ENCODE measurements around the gene ZBTB8A. TPM values are rescaled to one million over a fixed set of nuclear protein-coding genes. Genes with fewer than 3 reads are reported as not detected.

The ZBTB8A gene
- total and polyA plus RNA-seq, 2 of the 13 experiments (the other 11 are each of a cell fraction or from before 2014, with no cell fraction given), result 1.3 to 3.7 TPM

DNA sequence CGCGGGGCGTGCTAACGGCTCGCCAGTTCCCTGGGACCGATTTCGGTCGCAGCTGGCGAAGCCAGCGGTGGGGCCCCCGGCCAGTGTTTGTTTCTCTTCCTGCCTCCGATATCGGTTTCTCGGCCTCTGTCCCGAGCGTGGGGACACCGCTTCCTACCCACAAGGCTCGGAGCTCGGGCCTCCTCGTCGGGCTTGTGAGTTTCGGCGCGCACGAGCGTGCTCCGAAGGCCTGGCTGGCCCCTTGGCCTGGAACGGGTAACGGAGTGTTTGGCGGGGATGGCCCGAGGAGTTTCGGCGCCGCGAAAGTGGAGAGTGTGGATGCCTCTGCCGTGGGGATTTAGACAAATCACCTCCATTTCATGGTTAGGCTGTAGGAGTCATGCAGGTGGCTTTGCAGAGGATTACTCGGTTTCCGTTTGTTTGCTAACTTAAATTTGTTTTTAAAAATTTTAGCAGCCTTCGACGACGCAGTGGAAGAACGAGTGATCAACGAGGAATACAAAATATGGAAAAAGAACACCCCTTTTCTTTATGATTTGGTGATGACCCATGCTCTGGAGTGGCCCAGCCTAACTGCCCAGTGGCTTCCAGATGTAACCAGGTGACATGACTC, 112.3 kb downstream of the ZBTB8A start (continued):
- TF ChIP-seq, protein P1, sequence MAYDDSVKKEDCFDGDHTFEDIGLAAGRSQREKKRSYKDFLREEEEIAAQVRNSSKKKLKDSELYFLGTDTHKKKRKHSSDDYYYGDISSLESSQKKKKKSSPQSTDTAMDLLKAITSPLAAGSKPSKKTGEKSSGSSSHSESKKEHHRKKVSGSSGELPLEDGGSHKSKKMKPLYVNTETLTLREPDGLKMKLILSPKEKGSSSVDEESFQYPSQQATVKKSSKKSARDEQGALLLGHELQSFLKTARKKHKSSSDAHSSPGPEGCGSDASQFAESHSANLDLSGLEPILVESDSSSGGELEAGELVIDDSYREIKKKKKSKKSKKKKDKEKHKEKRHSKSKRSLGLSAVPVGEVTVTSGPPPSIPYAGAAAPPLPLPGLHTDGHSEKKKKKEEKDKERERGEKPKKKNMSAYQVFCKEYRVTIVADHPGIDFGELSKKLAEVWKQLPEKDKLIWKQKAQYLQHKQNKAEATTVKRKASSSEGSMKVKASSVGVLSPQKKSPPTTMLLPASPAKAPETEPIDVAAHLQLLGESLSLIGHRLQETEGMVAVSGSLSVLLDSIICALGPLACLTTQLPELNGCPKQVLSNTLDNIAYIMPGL (CRISPR knock-in tag; IDR thresholded peaks at IDR 0.05; ENCODE audit: borderline replicate concordance in 1 of 2, low read depth in 1 of 2), result 0 out of 4 replicates have a peak, but pooled peaks of 1 of the 2 experiments have one; percentile 19
- TF ChIP-seq ASH2L (IDR thresholded peaks at IDR 0.05; ENCODE audit: insufficient read length, low read depth, low read length) (no peak), SSRP1 (CRISPR knock-in tag; IDR thresholded peaks at IDR 0.05) (no peak), ZNF10 (CRISPR knock-in tag; IDR thresholded peaks at IDR 0.05; ENCODE audit: borderline replicate concordance, low read depth) (no peak), ZNF12 (CRISPR knock-in tag; IDR thresholded peaks at IDR 0.05) (no peak), SATB2 (CRISPR knock-in tag; IDR thresholded peaks at IDR 0.05) (no peak), CCDC6 (CRISPR knock-in tag; IDR thresholded peaks at IDR 0.05) (no peak), THYN1 (CRISPR knock-in tag; IDR thresholded peaks at IDR 0.05; ENCODE audit: borderline replicate concordance, low read depth) (no peak), AGO2 (optimal IDR thresholded peaks at IDR 0.05; ENCODE audit: low read depth, low read length) (peak; percentile 81), LCORL (IDR thresholded peaks at IDR 0.05) (no peak), LCORL (CRISPR knock-in tag; IDR thresholded peaks at IDR 0.05) (no peak), ZNF672 (CRISPR knock-in tag; IDR thresholded peaks at IDR 0.05) (no peak)
- TF ChIP-seq, protein P2, sequence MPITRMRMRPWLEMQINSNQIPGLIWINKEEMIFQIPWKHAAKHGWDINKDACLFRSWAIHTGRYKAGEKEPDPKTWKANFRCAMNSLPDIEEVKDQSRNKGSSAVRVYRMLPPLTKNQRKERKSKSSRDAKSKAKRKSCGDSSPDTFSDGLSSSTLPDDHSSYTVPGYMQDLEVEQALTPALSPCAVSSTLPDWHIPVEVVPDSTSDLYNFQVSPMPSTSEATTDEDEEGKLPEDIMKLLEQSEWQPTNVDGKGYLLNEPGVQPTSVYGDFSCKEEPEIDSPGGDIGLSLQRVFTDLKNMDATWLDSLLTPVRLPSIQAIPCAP (CRISPR knock-in tag; IDR thresholded peaks at IDR 0.05; ENCODE audit: low read depth), result 0 out of 2 replicates have a peak, but pooled peaks have one; percentile 39
- TF ChIP-seq, protein P3, sequence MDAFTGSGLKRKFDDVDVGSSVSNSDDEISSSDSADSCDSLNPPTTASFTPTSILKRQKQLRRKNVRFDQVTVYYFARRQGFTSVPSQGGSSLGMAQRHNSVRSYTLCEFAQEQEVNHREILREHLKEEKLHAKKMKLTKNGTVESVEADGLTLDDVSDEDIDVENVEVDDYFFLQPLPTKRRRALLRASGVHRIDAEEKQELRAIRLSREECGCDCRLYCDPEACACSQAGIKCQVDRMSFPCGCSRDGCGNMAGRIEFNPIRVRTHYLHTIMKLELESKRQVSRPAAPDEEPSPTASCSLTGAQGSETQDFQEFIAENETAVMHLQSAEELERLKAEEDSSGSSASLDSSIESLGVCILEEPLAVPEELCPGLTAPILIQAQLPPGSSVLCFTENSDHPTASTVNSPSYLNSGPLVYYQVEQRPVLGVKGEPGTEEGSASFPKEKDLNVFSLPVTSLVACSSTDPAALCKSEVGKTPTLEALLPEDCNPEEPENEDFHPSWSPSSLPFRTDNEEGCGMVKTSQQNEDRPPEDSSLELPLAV (CRISPR knock-in tag; conservative IDR thresholded peaks at IDR 0.05; ENCODE audit: low read depth), result no peak
- TF ChIP-seq, protein P4, sequence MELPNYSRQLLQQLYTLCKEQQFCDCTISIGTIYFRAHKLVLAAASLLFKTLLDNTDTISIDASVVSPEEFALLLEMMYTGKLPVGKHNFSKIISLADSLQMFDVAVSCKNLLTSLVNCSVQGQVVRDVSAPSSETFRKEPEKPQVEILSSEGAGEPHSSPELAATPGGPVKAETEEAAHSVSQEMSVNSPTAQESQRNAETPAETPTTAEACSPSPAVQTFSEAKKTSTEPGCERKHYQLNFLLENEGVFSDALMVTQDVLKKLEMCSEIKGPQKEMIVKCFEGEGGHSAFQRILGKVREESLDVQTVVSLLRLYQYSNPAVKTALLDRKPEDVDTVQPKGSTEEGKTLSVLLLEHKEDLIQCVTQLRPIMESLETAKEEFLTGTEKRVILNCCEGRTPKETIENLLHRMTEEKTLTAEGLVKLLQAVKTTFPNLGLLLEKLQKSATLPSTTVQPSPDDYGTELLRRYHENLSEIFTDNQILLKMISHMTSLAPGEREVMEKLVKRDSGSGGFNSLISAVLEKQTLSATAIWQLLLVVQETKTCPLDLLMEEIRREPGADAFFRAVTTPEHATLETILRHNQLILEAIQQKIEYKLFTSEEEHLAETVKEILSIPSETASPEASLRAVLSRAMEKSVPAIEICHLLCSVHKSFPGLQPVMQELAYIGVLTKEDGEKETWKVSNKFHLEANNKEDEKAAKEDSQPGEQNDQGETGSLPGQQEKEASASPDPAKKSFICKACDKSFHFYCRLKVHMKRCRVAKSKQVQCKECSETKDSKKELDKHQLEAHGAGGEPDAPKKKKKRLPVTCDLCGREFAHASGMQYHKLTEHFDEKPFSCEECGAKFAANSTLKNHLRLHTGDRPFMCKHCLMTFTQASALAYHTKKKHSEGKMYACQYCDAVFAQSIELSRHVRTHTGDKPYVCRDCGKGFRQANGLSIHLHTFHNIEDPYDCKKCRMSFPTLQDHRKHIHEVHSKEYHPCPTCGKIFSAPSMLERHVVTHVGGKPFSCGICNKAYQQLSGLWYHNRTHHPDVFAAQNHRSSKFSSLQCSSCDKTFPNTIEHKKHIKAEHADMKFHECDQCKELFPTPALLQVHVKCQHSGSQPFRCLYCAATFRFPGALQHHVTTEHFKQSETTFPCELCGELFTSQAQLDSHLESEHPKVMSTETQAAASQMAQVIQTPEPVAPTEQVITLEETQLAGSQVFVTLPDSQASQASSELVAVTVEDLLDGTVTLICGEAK (IDR thresholded peaks at IDR 0.05), result no peak
- TF ChIP-seq, protein P4 (CRISPR knock-in tag; IDR thresholded peaks at IDR 0.05), result no peak; the same call in 1 of the 2 replicates

Data from HepG2 (cell line).